Erythroblast (primary cell): ENCODE data around the gene SRBD1.

ENCODE experiments used
- GATA1 ChIP-seq: IDR thresholded peaks from 2 replicates; pipeline ENCODE4 v1.6.1; 2011; ENCODE audit warnings: low read depth, mild to moderate bottlenecking, control low read depth, low read length, moderate library complexity
- POLR2A ChIP-seq: IDR thresholded peaks from 2 replicates; pipeline ENCODE4 v1.6.1; 2011; ENCODE audit warnings: mild to moderate bottlenecking, low read length

- TF ChIP-seq POLR2A, result no peak
- no peak for TF ChIP-seq GATA1
These were observed 29.5 kb upstream of the SRBD1 start for GRCh38 chr2:45640576-45640975.
